GM19455 (cell line): ENCODE data around the gene TH.

Experiments
- ATAC-seq: cut with Tn5 transposase; IDR thresholded peaks from one replicate; pipeline ENCODE4 v1.9.1; 2021; ENCODE audit not compliant: unreplicated experiment

Gene TH

GRCh38 chr11:2163428-2163978, 8.1 kb downstream of the TH start:
- no peak for ATAC-seq

GRCh38 chr11:2160736-2161259, 10.8 kb downstream of the TH start, which contains the start of gene INS:
Gene INS (minus strand): TSS chr11:2161209. CDS start chr11:2160971, 238 bp downstream.
- ATAC-seq = no peak

GRCh38 chr11:2159536-2160413, 11.8 kb downstream of the TH start:
- no peak for ATAC-seq

- ATAC-seq = no peak
Observed at GRCh38 chr11:2158966-2159365, 12.6 kb downstream of the TH start.

- ATAC-seq = no peak
Observed at GRCh38 chr11:2158296-2158737, 13.3 kb downstream of the TH start.

DNA sequence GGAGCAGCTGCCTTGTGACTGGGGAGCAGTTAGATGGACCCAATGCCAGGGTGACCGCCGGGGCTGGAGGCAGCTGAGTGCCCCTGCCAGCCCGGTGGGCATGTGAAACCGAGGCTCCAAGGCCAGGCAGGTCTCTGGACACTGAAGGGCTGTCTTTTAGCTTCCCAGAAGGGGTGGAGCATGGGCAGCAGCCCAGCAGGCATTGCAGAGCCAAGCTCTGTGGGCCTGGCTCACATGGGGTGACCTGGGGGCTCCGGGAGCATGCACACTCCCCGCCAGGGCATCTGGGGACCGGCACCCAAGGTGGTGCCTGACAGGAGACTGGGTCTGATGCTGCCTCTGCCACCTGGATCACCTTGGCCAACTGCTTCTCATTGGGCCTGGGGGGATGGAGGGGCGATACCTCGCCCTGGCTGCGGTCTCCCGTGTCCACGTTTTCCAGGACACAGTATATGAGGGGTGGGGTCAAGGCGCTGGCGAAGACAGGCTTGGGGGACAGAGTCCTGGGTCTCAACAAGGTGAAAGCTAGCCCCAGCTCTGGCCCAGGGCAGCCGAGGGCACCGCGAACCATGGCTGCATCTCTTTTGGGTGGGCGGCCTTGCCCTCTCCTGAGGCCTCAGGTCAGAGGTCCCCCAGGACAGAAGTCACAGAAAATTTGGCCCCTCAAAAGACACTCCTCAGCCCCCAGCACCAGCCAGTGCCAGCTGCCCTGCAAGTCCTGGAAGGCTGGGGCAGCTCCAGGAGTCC, 14.1 kb downstream of the TH start:
- no peak for ATAC-seq

- no peak for ATAC-seq
Observed at GRCh38 chr11:2156416-2157182, 15.0 kb downstream of the TH start.

- no peak for ATAC-seq
Observed at GRCh38 chr11:2155511-2155910, 16.1 kb downstream of the TH start.

GRCh38 chr11:2154889-2155288, 16.7 kb downstream of the TH start:
- no peak for ATAC-seq

GRCh38 chr11:2154195-2154585, 17.4 kb downstream of the TH start:
- no peak for ATAC-seq

DNA sequence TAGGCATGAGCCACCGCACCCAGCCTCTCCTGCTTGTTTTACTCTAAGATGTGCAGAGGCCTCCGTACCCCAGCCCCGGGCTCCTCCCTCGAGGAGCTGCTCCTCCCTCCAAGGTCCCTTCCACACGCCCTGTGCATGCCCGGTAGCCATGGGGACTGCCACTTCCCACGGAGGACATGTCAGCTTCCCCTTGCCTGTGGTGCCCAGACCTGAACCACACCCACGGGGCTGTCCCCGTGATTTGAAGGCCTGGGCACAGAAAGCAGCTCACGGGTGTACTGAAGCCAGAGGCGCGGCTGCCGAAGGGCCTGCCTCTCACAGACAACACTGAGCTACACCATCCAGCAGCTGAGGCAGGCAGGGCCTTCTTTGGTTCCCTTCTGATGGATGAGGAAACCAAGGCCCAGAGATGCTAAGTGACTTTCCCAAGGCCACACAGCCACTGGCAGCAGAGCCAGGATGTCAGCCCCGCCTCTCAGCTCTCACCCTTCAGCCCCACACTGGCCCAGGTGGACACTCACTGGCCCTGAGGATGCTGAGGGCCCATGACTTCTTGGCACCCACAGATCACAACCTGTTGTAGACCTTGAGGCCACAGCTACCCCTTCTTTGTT, 17.9 kb downstream of the TH start:
- ATAC-seq = no peak

DNA sequence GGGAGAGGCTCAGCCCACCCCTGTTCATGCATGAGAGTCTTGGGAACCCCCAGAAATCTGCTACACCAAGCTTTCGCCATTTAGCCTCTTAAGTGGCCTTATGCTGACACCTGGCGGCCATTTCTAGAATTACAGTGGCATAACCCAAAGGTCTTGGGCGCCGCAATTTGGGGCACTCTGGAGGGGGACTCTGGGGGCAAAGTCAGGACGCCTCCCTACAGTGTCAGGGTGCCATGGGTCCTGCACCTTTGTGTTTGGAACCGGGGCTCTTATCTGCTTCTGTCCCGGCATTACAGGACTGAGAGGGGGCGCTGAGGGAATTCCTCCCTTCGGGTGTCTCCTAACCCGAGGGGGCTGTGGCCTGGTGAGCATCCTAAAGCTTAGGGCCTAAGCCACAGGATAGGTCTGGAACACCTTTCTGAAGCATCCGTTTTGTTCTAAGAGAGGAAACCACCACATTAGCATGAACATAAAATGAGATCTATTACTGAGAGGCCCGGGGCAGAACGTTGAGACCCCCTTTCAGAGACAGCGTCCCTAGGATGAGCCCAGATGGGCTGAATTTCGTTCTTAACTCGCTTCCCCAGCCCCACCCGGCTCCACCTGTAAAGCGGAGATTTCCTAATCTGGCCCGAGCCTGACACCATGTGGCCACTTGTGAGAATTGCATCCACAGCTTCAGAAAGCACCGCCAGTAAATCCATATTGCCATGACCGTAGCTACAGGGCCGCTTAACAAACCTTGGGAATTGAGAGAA, 19.9 kb downstream of the TH start:
- ATAC-seq = no peak

DNA sequence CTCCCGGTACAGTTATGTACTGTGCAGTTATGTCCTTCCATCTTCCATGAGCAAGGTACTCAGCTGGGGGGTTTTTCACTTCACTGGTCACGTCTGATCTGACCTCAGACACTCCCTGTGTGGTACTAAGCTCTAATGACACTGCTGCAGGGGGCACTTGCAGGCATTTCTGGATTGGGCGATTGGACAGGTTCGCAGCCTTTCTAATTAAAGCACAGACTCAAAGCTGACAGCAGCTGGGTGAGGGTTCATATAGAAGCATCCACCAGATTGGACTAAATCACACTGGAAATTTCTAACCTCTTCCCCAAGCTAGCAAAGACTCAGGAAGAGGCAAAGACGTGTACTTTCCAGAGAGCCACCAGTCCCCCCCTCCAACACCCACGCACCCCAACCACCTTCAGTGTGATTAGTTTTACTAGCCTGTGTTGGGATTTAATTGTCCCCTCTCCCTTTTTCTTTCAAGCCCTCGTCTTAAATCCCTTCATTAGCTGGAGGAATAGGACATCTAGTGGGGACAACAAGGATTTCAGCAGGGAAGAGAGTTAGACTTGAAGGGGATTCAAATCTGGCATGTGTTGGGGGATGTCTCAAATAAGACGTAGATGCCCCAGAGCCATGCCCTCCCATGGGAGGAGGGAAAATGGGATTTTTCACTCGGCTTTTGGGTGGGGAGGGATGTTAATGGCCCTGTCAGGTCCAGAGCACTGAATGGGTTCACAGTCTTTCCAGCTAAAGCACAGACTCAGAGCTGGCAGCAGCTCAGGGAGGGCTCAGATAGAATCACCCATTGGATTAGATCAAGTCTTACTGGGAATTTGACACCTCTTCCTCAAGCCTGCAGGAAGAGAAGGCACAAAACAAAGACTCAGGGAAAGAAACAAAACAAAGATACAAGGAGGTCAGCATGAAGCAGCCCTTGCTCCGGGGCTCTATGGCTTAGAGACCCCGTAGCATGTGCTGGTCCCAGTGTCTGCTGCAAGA, 21.5 kb downstream of the TH start:
- ATAC-seq = no peak

DNA sequence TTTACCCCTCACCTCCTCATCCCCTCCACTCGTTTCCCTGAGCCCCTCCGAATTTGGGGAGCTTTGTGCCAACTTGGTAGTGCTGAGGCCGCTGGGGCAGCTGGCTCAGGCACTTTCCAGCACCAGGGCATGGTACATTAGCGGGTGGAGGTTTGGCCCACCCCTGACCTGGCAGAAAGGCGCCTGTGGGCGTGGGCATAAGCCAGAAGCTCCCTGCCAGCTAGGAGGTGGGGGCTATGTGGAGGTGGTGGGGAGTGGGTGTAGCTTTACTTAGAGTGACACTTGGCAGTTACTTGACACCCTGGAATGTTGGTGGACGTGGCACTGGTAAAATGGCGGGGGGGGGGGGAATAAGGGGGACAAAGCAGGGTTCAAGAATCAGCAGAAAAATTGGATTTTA, 22.2 kb downstream of the TH start:
- ATAC-seq = no peak

DNA sequence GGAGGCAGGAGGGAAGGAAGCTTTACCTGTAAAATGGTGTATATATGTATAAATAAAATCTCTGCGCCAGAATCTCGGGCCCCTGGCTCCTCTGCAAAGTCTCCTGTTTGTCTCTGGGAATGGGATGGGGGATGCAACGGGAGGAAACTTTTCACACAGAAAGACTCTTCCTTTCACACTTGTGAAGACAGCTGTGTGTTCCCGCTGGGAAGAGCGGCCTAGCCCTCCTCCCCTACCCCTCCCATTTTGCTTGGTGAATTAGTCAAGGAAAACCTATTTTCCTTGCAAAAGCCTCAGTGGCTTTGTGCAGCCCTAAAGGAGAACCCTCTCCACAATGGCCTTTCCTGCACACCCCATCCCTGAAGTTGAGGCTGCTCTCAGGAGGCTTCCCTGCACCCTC, 23.0 kb downstream of the TH start:
- ATAC-seq = no peak

DNA sequence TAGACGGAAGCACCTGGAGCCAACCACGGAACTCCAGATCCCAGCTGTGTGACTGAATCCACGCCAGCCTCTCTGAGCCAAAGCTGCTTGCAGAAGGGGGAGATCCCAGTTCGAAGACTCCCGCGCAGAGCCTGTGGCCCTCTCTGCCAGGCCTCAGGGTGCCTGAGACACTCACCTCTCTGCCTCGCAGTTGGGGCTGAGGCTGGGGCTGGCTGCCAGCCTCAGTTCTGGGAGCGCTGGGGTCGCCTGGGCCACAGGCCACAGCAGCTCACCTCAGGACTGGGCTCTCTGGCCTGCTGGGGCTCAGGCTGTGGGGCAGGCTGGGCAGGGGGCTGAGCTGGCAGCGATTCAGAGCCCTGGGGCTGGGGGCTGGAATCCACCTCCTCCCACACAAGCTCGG, 24.2 kb downstream of the TH start:
- no peak for ATAC-seq

- ATAC-seq = no peak
Observed at GRCh38 chr11:2146051-2146450, 25.6 kb downstream of the TH start.

DNA sequence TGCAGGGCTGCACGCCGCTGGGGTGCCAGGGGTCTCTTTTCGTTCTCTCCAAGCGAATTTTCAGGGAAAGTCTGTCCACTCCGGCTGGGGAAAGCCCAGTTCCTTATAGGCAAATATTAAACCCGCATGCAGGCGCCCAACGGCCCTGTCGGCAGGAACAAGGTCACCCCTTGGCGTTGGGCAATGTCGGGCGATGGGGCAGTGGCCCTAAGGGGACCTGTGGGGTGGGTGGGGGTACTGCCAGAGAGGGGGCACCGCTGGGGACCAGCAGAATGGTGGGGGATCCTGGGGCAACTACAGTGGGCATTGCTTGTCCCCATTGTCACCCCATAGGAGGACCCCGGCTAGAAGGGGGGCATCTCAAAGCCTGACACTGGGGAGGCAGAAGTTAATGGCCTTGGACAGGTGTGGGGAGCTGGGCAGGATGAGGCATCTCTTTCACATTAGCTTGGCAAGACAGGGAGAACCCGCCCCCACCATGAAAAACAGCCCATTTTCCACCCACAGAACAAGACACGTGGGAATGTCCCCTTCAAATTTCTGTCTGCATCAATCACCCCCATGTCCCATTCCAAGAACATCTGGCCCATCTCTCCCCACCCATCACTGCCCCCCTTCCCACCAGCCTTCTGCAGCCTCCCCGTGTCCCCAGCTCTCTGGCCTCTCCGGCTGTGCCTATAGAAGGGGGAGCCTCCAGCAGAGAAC, 26.9 kb downstream of the TH start:
- no peak for ATAC-seq
